HepG2 (cell line): Measurements from ENCODE around the gene UGGT1. TPM values are rescaled to one million over a fixed set of nuclear protein-coding genes. Genes with fewer than 3 reads are reported as not detected.

Source experiments
- AHR ChIP-seq: IDR thresholded peaks from 2 replicates; pipeline ENCODE4 v1.6.1; 2018; ENCODE audit warnings: missing genetic modification reagents, missing compliant biosample characterization
- FOXO1 ChIP-seq: sonication (generic); formaldehyde crosslinking; IDR thresholded peaks from 2 replicates; pipeline ENCODE4 v1.4.0; 2020; ENCODE audit warnings: missing genetic modification reagents
- KIAA2018 ChIP-seq: sonication (generic); formaldehyde crosslinking; IDR thresholded peaks from 2 replicates; pipeline ENCODE4 v1.5.0; 2020; ENCODE audit warnings: mild to moderate bottlenecking, missing genetic modification reagents, borderline replicate concordance
- NR2F6 ChIP-seq, 2 experiments: IDR thresholded peaks; 2 replicates each; pipeline ENCODE4 v1.6.1; 2016; ENCODE audit warnings: antibody characterized with exemption in 1 of 2, mild to moderate bottlenecking in 1 of 2
- PRDM10 ChIP-seq: sonication (generic); formaldehyde crosslinking; IDR thresholded peaks from 2 replicates; pipeline ENCODE4 v1.4.0; 2020; ENCODE audit warnings: low read depth, missing genetic modification reagents
- U2AF1 ChIP-seq: fragments of 200-400 bp; formaldehyde crosslinking; optimal IDR thresholded peaks from 2 replicates; pipeline ENCODE3; 2017; ENCODE audit warnings: mild to moderate bottlenecking, low read depth, low read length
- ZBTB7A ChIP-seq: sonication (generic); formaldehyde crosslinking; IDR thresholded peaks from 2 replicates; pipeline ENCODE4 v1.8.0; 2022; ENCODE audit warnings: mild to moderate bottlenecking, missing genetic modification reagents
- ZFP36 ChIP-seq: fragments of 150-350 bp; IDR thresholded peaks from 2 replicates; pipeline ENCODE4 v1.6.1; 2018; ENCODE audit warnings: borderline replicate concordance, low read length, low read depth; ENCODE audit not compliant: partially characterized antibody
- ZNF124 ChIP-seq: sonication (generic); formaldehyde crosslinking; IDR thresholded peaks from 2 replicates; pipeline ENCODE4 v1.4.0; 2020; ENCODE audit warnings: missing genetic modification reagents
- ZNF557 ChIP-seq: sonication (generic); formaldehyde crosslinking; IDR thresholded peaks from 2 replicates; pipeline ENCODE4 v1.4.0; 2020; ENCODE audit warnings: missing genetic modification reagents
- ZNF563 ChIP-seq: sonication (generic); formaldehyde crosslinking; IDR thresholded peaks from 2 replicates; pipeline ENCODE4 v1.8.0; 2022; ENCODE audit warnings: mild to moderate bottlenecking, moderate library complexity, missing genetic modification reagents
- ZNF660 ChIP-seq: sonication (generic); formaldehyde crosslinking; IDR thresholded peaks from 2 replicates; pipeline ENCODE4 v1.5.1; 2020; ENCODE audit warnings: mild to moderate bottlenecking, low read depth, missing genetic modification reagents, borderline replicate concordance
- ZNF747 ChIP-seq: sonication (generic); formaldehyde crosslinking; IDR thresholded peaks from 2 replicates; pipeline ENCODE4 v1.8.1; 2023; ENCODE audit warnings: missing genetic modification reagents, mild to moderate bottlenecking, borderline replicate concordance
- polyA plus RNA-seq, 8 experiments: library from polyadenylated mRNA; depleted of rRNA in 3 of 8; stranded (reverse) in 7 of 8; unstranded in 1 of 8; fragments of >200 nt; fragmentation: Illumina TruSeq in 4 of 8; extraction: Trizol in 4 of 8; gene quantifications; 2 replicates each; pipeline versions ENCODE4 v1.2.1 to v1.2.3, GENCODE V29; 2011 to 2016; ENCODE audit warnings: low read depth in 4 of 8, missing spikeins in 1 of 8, mixed read lengths in 1 of 8; ENCODE audit not compliant: insufficient read depth in 1 of 8
- total RNA-seq, 5 experiments: library from RNA; depleted of rRNA; stranded (reverse); fragments of >200 nt; fragmentation: Illumina TruSeq; extraction: Trizol; gene quantifications; 2 replicates each; pipeline ENCODE4 v1.2.3, GENCODE V29; 2016; ENCODE audit warnings: low read depth in 1 of 5
- TF ChIP-seq, protein P1 (sequence below): sonication (generic); formaldehyde crosslinking; IDR thresholded peaks from 2 replicates; pipeline ENCODE4 v1.4.0; 2020; ENCODE audit warnings: missing genetic modification reagents

UGGT1 gene
- total and polyA plus RNA-seq, 2 of the 13 experiments (the other 11 are each of a cell fraction or from before 2014, with no cell fraction given), result 35.8 to 83.2 TPM

GRCh38 chr2:128169933-128170709 is 79.1 kb downstream of the UGGT1 start (continued):
- peak; percentile 82; the same call in 1 of the 2 replicates for TF ChIP-seq PRDM10
- TF ChIP-seq ZFP36, result no peak
- TF ChIP-seq U2AF1, result no peak
- TF ChIP-seq KIAA2018 (CRISPR knock-in tag), result no peak
- TF ChIP-seq ZNF563 (CRISPR knock-in tag), result peak; percentile 58; the same call in 1 of the 2 replicates
- peak; percentile 55; the same call in 1 of the 2 replicates for TF ChIP-seq AHR
- peak; percentile 94; the same call in 1 of the 2 replicates for TF ChIP-seq ZNF747 (CRISPR knock-in tag)
- TF ChIP-seq ZNF124 (CRISPR knock-in tag), result peak; percentile 93
- peak; percentile 98 for TF ChIP-seq FOXO1
- peak; percentile 29; the same call in 1 of the 2 replicates for TF ChIP-seq ZBTB7A (CRISPR knock-in tag)
- TF ChIP-seq ZNF557 (CRISPR knock-in tag), result peak; percentile 90; the same call in 1 of the 2 replicates
- TF ChIP-seq NR2F6 (IDR thresholded peaks at IDR 0.05), result peak; percentile 99
- peak; percentile 99 for TF ChIP-seq NR2F6 (CRISPR knock-in tag; IDR thresholded peaks at IDR 0.05)
- TF ChIP-seq, protein P1, sequence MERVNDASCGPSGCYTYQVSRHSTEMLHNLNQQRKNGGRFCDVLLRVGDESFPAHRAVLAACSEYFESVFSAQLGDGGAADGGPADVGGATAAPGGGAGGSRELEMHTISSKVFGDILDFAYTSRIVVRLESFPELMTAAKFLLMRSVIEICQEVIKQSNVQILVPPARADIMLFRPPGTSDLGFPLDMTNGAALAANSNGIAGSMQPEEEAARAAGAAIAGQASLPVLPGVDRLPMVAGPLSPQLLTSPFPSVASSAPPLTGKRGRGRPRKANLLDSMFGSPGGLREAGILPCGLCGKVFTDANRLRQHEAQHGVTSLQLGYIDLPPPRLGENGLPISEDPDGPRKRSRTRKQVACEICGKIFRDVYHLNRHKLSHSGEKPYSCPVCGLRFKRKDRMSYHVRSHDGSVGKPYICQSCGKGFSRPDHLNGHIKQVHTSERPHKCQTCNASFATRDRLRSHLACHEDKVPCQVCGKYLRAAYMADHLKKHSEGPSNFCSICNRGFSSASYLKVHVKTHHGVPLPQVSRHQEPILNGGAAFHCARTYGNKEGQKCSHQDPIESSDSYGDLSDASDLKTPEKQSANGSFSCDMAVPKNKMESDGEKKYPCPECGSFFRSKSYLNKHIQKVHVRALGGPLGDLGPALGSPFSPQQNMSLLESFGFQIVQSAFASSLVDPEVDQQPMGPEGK (CRISPR knock-in tag), result peak; percentile 84
- no peak for TF ChIP-seq ZNF660 (CRISPR knock-in tag)
